GM12864 (cell line): ENCODE data around the gene DNAH9.

Experiments used
- DNase-seq: peaks from one replicate; pipeline ENCODE4 v3.0.0-alpha.2; 2011; ENCODE audit warnings: low read depth
- H3K4me3 ChIP-seq: 2 replicates; pipeline ENCODE4 v1.5.1; 2011; ENCODE audit warnings: mild to moderate bottlenecking, low read depth, low read length, control low read depth
- CTCF ChIP-seq: IDR thresholded peaks from 2 replicates; pipeline ENCODE4 v1.5.1; 2011; ENCODE audit warnings: low read depth, mild to moderate bottlenecking, moderate library complexity, low read length, control low read depth, inconsistent platforms; ENCODE audit errors: missing control alignments

Gene DNAH9

GRCh38 chr17:11598274-11599221, at the start of gene DNAH9:
Gene DNAH9 (plus strand): TSS chr17:11598470. CDS start chr17:11598499, 29 bp downstream.
- DNase-seq, result no peak
- TF ChIP-seq CTCF, result no peak
- H3K4me3 ChIP-seq, result no peak within 1 kb of the TSS

- no peak for TF ChIP-seq CTCF
- no peak overlapping the region for H3K4me3 ChIP-seq
- no peak for DNase-seq
Observed at GRCh38 chr17:11550431-11550830, 47.8 kb upstream of the DNAH9 start.

GRCh38 chr17:11551442-11551841, 46.8 kb upstream of the DNAH9 start:
- DNase-seq, result no peak
- no peak overlapping the region for H3K4me3 ChIP-seq
- no peak for TF ChIP-seq CTCF

GRCh38 chr17:11553135-11553534, 45.1 kb upstream of the DNAH9 start:
- no peak overlapping the region for H3K4me3 ChIP-seq
- no peak for DNase-seq
- no peak for TF ChIP-seq CTCF

GRCh38 chr17:11554042-11554441, 44.2 kb upstream of the DNAH9 start:
- DNase-seq, result no peak
- H3K4me3 ChIP-seq, result no peak overlapping the region
- TF ChIP-seq CTCF, result no peak

- no peak for TF ChIP-seq CTCF
- no peak overlapping the region for H3K4me3 ChIP-seq
- no peak for DNase-seq
Observed at GRCh38 chr17:11554542-11554941, 43.7 kb upstream of the DNAH9 start.

- no peak for TF ChIP-seq CTCF
- H3K4me3 ChIP-seq, result no peak overlapping the region
- DNase-seq, result no peak
Observed at GRCh38 chr17:11555530-11555929, 42.7 kb upstream of the DNAH9 start.
